Smooth muscle cell (in vitro differentiated cells): ENCODE data around the gene CXorf51A. TPM values are rescaled to one million over a fixed set of nuclear protein-coding genes. Genes with fewer than 3 reads are reported as not detected.

Experiments
- polyA plus RNA-seq: library from polyadenylated mRNA; unstranded; fragments of >200 nt; fragmentation: Nextera tagmentation; extraction: Ambion mirVana; gene quantifications from 2 replicates; pipeline ENCODE4 v1.2.1, GENCODE V29; 2016
- total RNA-seq: library from RNA; depleted of rRNA; stranded (reverse); fragments of >200 nt; gene quantifications from 2 replicates; pipeline ENCODE4 v1.2.3, GENCODE V29; 2014

CXorf51A gene
- total and polyA plus RNA-seq, 2 experiments from 2014 or later, result not detected

Other genes with a start within 250 kb of the CXorf51A start
- not detected in 2 replicates for gene CXorf51B, start 5.0 kb downstream of the CXorf51A start, total RNA-seq
- gene CXorf51B, start 5.0 kb downstream of the CXorf51A start, polyA plus RNA-seq, result not detected in 2 replicates